ENCODE measurements around the gene DEGS2.

DNA sequence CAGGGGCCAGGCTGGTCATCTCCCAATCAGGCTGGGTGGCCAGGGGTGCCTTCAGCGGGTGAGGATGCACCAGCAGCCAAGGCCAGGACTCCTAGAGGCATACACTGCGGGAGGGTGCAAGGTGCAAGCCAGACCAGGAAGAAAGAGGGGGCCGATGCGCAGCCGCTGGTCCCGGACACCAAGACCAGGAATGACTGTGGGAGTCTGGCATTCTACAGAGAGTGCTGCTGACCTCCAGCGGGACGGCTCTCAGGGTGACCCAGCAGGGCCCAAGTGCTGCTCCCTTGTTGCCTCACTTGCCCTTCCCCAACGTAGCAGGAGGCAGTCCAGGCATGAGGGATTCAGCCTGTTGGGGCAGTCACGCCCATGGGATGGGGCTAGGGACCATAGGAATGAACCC, 35.8 kb downstream of the DEGS2 start:
- TF ChIP-seq, protein P1, sequence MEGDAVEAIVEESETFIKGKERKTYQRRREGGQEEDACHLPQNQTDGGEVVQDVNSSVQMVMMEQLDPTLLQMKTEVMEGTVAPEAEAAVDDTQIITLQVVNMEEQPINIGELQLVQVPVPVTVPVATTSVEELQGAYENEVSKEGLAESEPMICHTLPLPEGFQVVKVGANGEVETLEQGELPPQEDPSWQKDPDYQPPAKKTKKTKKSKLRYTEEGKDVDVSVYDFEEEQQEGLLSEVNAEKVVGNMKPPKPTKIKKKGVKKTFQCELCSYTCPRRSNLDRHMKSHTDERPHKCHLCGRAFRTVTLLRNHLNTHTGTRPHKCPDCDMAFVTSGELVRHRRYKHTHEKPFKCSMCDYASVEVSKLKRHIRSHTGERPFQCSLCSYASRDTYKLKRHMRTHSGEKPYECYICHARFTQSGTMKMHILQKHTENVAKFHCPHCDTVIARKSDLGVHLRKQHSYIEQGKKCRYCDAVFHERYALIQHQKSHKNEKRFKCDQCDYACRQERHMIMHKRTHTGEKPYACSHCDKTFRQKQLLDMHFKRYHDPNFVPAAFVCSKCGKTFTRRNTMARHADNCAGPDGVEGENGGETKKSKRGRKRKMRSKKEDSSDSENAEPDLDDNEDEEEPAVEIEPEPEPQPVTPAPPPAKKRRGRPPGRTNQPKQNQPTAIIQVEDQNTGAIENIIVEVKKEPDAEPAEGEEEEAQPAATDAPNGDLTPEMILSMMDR (conservative IDR thresholded peaks at IDR 0.05), result no peak
- no peak for TF ChIP-seq ZFX (IDR thresholded peaks at IDR 0.05)
